Measurements from ENCODE around the gene SPC24.
"Not testable (repeated sequence)": the region's sequence is repeated elsewhere in the genome, so short reads cannot be mapped to it uniquely, and the experiment has no call there.

SPC24 gene

GRCh38 chr19:11179716-11180297 lies 24.2 kb upstream of the SPC24 start:
- no peak for TF ChIP-seq CTCF (conservative IDR thresholded peaks at IDR 0.05; ENCODE audit: low read depth, low read length)
- no peak for DNase-seq (ENCODE audit: low read depth)
- no peak overlapping the region for H3K4me3 ChIP-seq (ENCODE audit: low read length)

GRCh38 chr19:11179145-11179465 lies 23.5 kb upstream of the SPC24 start:
- DNase-seq (ENCODE audit: low read depth); H3K4me3 ChIP-seq (ENCODE audit: low read length): not testable (repeated sequence)

- H3K4me3 ChIP-seq (ENCODE audit: low read length): no peak overlapping the region
- no peak for DNase-seq (ENCODE audit: low read depth)
- TF ChIP-seq CTCF (conservative IDR thresholded peaks at IDR 0.05; ENCODE audit: low read depth, low read length): no peak
Measured at GRCh38 chr19:11177592-11177991, 22.0 kb upstream of the SPC24 start.

GRCh38 chr19:11176466-11177193 lies 21.0 kb upstream of the SPC24 start:
- no peak for DNase-seq (ENCODE audit: low read depth)
- H3K4me3 ChIP-seq (ENCODE audit: low read length): no peak overlapping the region
- no peak for TF ChIP-seq CTCF (conservative IDR thresholded peaks at IDR 0.05; ENCODE audit: low read depth, low read length)

- no peak overlapping the region for H3K4me3 ChIP-seq (ENCODE audit: low read length)
- no peak for DNase-seq (ENCODE audit: low read depth)
- TF ChIP-seq CTCF (conservative IDR thresholded peaks at IDR 0.05; ENCODE audit: low read depth, low read length): no peak
Measured at GRCh38 chr19:11175920-11176319, 20.3 kb upstream of the SPC24 start.

- DNase-seq (ENCODE audit: low read depth): no peak
- no peak overlapping the region for H3K4me3 ChIP-seq (ENCODE audit: low read length)
- TF ChIP-seq CTCF (conservative IDR thresholded peaks at IDR 0.05; ENCODE audit: low read depth, low read length): no peak
Measured at GRCh38 chr19:11174336-11174735, 18.8 kb upstream of the SPC24 start.

- no peak overlapping the region for H3K4me3 ChIP-seq (ENCODE audit: low read length)
- DNase-seq (ENCODE audit: low read depth): no peak
Measured at GRCh38 chr19:11173516-11174155, 18.1 kb upstream of the SPC24 start.

More at GRCh38 chr19:11173516-11174155, 18.1 kb upstream of the SPC24 start:
- no peak for TF ChIP-seq CTCF (conservative IDR thresholded peaks at IDR 0.05; ENCODE audit: low read depth, low read length)

Measured in retinal pigment epithelial cell (primary cell).